ENCODE results near the gene SCGB1C1. TPM values are rescaled to one million over a fixed set of nuclear protein-coding genes. Genes with fewer than 3 reads are reported as not detected.
"Not testable (repeated sequence)": the region's sequence is repeated elsewhere in the genome, so short reads cannot be mapped to it uniquely, and the experiment has no call there.

SCGB1C1 gene
- total and polyA plus RNA-seq, 2 experiments from 2014 or later = not detected

DNA sequence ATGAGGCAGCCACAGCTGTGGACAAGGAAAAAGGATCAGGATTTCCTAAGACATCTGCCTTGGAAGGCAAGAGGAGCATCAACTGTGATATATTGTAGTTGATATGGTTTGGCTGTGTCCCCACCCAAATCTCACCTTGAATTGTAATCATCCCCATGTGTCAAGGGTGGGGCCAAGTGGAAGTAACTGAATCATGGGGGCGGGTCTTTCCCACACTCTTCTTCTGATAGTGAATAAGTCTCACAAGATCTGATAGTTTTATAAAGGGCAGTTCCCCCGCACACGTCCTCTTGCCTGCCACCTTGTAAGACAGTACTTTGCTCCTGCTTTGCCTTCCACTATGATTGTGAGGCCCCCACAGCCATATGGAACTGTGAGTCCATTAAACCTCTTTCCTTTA, 24.8 kb downstream of the SCGB1C1 start:
- TF ChIP-seq ZNF114 (CRISPR knock-in tag; IDR thresholded peaks at IDR 0.05) = no peak
- H3F3A ChIP-seq (replicated peaks; ENCODE audit: low read depth) = peaks cover 7% of the 10 kb centered on the region; the same call in 1 of the 2 replicates

DNA sequence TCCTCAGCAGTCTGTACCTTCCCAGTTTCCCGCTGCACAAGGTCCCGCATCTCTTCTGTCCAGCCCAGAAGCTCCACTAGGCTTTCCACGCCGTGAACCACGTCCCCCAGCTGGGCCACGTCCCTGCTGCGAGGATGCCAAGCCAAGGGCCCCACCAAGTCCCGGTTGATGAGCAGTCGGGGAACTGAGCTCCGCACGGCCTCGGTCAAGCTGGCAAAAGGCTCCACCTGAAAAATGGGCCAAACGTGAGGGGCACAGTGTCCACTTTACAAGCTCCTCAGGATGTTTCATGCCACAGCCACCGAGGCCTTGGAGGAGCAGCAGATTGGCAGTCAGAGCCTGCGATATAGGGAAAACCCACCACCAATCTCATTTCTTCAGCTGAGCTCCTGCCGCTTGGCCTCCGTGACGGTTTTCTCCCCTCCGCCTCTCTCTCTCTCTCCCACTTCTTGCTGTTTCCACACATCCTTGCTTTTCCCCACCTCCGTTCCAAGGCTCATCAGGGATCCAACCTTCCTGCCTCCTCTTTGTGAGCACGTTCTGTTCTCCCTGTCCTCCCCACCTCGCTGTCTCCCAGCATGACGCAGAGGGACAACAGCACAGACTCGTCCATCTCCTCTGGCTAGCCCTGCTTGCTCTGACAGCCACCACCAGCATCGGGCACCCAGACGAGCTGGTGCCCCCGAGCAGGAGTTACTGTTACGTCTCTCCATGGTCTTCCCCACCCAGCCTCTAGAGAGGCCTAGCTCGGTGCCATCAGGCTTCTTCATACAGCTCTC, 26.1 kb downstream of the SCGB1C1 start:
- Mint-ChIP-seq H3K27me3 (ENCODE audit: insufficient read depth, low read depth, poor library complexity) (peaks cover 15% of the 10 kb centered on the region), H3K4me3 (no peak overlapping the region)
- no peak for TF ChIP-seq NANOG (IDR thresholded peaks at IDR 0.05; ENCODE audit: borderline replicate concordance)

More for the DNA sequence above, 24.8 kb downstream of the SCGB1C1 start:
- Histone ChIP-seq H3K4me2 (no peak overlapping the region), H3K27ac (ENCODE audit: low read depth) (no peak overlapping the region), H3K36me3 (ENCODE audit: insufficient read depth) (peaks cover 2% of the 10 kb centered on the region; the same call in 1 of the 2 replicates), H3K4me3 (no peak overlapping the region), H3K4me1 (ENCODE audit: insufficient read depth) (no peaks in the 10 kb centered on the region), H3K9me2 (ENCODE audit: insufficient read depth) (no peaks in the 10 kb centered on the region), H2AFZ (no peak overlapping the region), H4K20me1 (replicated peaks; ENCODE audit: insufficient read depth) (no peaks in the 10 kb centered on the region; the same call in 1 of the 2 replicates), H3K79me2 (replicated peaks; ENCODE audit: insufficient read depth) (no peaks in the 10 kb centered on the region), H3K27me3 (ENCODE audit: insufficient read depth) (no peaks in the 10 kb centered on the region)
- DNase-seq (ENCODE audit: low spot score) = no peak
- Mint-ChIP-seq H3K4me1 (no peaks in the 10 kb centered on the region), H3K36me3 (ENCODE audit: low read depth) (peaks cover 36% of the 10 kb centered on the region), H3K27ac (no peak overlapping the region), H3K27me3 (ENCODE audit: insufficient read depth, low read depth, poor library complexity) (peaks cover 13% of the 10 kb centered on the region), H3K4me3 (no peak overlapping the region), H3K9me3 (no peaks in the 10 kb centered on the region; the same call in 2 of the 3 replicates)
- no peak for ATAC-seq

DNA sequence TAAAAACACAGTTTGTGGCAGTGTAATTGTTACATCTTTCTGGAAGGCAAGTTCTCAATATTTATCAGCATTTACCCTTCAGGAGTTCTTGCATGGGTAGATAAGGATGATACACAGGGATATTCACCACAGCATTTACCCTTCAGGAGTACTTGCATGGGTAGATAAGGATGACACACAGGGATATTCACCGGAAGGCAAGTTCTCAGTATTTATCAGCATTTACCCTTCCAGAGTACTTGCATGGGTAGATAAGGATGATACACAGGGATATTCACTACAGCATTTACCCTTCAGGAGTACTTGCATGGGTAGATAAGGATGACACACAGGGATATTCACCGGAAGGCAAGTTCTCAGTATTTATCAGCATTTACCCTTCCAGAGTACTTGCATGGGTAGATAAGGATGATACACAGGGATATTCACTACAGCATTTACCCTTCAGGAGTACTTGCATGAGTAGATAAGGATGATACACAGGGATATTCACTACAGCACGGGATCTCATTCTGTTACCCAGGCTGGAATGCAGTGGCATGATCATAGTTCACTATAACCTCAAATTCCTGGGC, 27.9 kb downstream of the SCGB1C1 start:
- H3K4me2 ChIP-seq; H4K20me1 ChIP-seq (replicated peaks; ENCODE audit: insufficient read depth); H3K27ac Mint-ChIP-seq; H3K27ac ChIP-seq (ENCODE audit: low read depth); H3K79me2 ChIP-seq (replicated peaks; ENCODE audit: insufficient read depth); H3K4me1 ChIP-seq (ENCODE audit: insufficient read depth); H3K9me3 Mint-ChIP-seq; H3K4me1 Mint-ChIP-seq; H3K27me3 ChIP-seq (ENCODE audit: insufficient read depth); H3K4me3 ChIP-seq; H3K9me2 ChIP-seq (ENCODE audit: insufficient read depth); H2AFZ ChIP-seq; DNase-seq (ENCODE audit: low spot score); H3K36me3 ChIP-seq (ENCODE audit: insufficient read depth); H3F3A ChIP-seq (replicated peaks; ENCODE audit: low read depth); ATAC-seq; H3K4me3 Mint-ChIP-seq: not testable (repeated sequence)
- peaks cover 14% of the 10 kb centered on the region; the same call in 2 of the 3 replicates for H3K36me3 Mint-ChIP-seq (ENCODE audit: low read depth)
- peaks cover 15% of the 10 kb centered on the region for H3K27me3 Mint-ChIP-seq (ENCODE audit: insufficient read depth, low read depth, poor library complexity)

More for the DNA sequence above, 26.1 kb downstream of the SCGB1C1 start:
- Histone ChIP-seq H3K9me2 (ENCODE audit: insufficient read depth) (no peaks in the 10 kb centered on the region), H3K4me3 (no peak overlapping the region), H4K20me1 (replicated peaks; ENCODE audit: insufficient read depth) (no peaks in the 10 kb centered on the region; the same call in 1 of the 2 replicates), H3K4me2 (no peak overlapping the region), H3K4me1 (ENCODE audit: insufficient read depth) (no peaks in the 10 kb centered on the region), H3K27me3 (ENCODE audit: insufficient read depth) (no peaks in the 10 kb centered on the region), H2AFZ (no peak overlapping the region), H3K36me3 (ENCODE audit: insufficient read depth) (peaks cover 2% of the 10 kb centered on the region; the same call in 1 of the 2 replicates), H3K79me2 (replicated peaks; ENCODE audit: insufficient read depth) (no peaks in the 10 kb centered on the region), H3F3A (replicated peaks; ENCODE audit: low read depth) (peaks cover 3% of the 10 kb centered on the region; the same call in 1 of the 2 replicates), H3K27ac (ENCODE audit: low read depth) (no peak overlapping the region)
- ATAC-seq = no peak
- no peaks in the 10 kb centered on the region for H3K4me1 Mint-ChIP-seq
- peaks cover 26% of the 10 kb centered on the region for H3K36me3 Mint-ChIP-seq (ENCODE audit: low read depth)
- no peak overlapping the region for H3K27ac Mint-ChIP-seq
- DNase-seq (ENCODE audit: low spot score) = no peak
- H3K9me3 Mint-ChIP-seq = no peaks in the 10 kb centered on the region; the same call in 2 of the 3 replicates

DNA sequence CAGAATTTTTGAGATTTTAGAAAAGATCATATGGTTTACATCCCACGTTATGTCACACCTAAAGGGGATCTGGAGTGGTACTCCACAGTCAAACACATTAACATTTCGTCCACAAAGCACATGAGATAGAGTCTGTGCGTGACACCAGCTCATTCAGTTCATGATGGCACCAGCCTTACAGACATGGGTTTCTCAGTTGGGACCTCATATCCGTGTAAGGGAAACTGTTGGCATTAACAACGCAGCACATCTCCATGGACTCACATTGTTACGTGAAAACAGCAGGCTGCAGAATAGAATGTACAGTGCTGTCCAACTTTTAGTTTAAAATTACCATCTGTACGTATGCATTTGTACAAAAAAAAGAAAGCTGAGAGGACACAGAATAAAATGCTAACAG, 28.7 kb downstream of the SCGB1C1 start:
- H3K4me1 Mint-ChIP-seq = no peaks in the 10 kb centered on the region
- ATAC-seq = no peak
- TF ChIP-seq, protein P1, sequence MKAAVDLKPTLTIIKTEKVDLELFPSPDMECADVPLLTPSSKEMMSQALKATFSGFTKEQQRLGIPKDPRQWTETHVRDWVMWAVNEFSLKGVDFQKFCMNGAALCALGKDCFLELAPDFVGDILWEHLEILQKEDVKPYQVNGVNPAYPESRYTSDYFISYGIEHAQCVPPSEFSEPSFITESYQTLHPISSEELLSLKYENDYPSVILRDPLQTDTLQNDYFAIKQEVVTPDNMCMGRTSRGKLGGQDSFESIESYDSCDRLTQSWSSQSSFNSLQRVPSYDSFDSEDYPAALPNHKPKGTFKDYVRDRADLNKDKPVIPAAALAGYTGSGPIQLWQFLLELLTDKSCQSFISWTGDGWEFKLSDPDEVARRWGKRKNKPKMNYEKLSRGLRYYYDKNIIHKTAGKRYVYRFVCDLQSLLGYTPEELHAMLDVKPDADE (IDR thresholded peaks at IDR 0.05) = no peak
- TF ChIP-seq, protein P2, sequence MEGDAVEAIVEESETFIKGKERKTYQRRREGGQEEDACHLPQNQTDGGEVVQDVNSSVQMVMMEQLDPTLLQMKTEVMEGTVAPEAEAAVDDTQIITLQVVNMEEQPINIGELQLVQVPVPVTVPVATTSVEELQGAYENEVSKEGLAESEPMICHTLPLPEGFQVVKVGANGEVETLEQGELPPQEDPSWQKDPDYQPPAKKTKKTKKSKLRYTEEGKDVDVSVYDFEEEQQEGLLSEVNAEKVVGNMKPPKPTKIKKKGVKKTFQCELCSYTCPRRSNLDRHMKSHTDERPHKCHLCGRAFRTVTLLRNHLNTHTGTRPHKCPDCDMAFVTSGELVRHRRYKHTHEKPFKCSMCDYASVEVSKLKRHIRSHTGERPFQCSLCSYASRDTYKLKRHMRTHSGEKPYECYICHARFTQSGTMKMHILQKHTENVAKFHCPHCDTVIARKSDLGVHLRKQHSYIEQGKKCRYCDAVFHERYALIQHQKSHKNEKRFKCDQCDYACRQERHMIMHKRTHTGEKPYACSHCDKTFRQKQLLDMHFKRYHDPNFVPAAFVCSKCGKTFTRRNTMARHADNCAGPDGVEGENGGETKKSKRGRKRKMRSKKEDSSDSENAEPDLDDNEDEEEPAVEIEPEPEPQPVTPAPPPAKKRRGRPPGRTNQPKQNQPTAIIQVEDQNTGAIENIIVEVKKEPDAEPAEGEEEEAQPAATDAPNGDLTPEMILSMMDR (conservative IDR thresholded peaks at IDR 0.05; ENCODE audit: low read depth in 2 of 2) = no peak
- no peak for TF ChIP-seq EZH2phosphoT487 (IDR thresholded peaks at IDR 0.05; ENCODE audit: unreplicated experiment)
- no peak for TF ChIP-seq STAT1 (IDR thresholded peaks at IDR 0.05; ENCODE audit: unreplicated experiment)
- TF ChIP-seq EZH2 (IDR thresholded peaks at IDR 0.05; ENCODE audit: low read depth, unreplicated experiment) = no peak

More for the DNA sequence above, 28.7 kb downstream of the SCGB1C1 start:
- Histone ChIP-seq H3K4me3 (no peak overlapping the region), H3K79me2 (replicated peaks; ENCODE audit: insufficient read depth) (no peaks in the 10 kb centered on the region), H3K9me2 (ENCODE audit: insufficient read depth) (no peaks in the 10 kb centered on the region), H3F3A (replicated peaks; ENCODE audit: low read depth) (no peaks in the 10 kb centered on the region), H2AFZ (no peak overlapping the region), H3K36me3 (ENCODE audit: insufficient read depth) (no peaks in the 10 kb centered on the region), H4K20me1 (replicated peaks; ENCODE audit: insufficient read depth) (no peaks in the 10 kb centered on the region; the same call in 1 of the 2 replicates), H3K4me1 (ENCODE audit: insufficient read depth) (no peaks in the 10 kb centered on the region), H3K27me3 (ENCODE audit: insufficient read depth) (no peaks in the 10 kb centered on the region), H3K27ac (ENCODE audit: low read depth) (no peak overlapping the region), H3K4me2 (no peak overlapping the region)
- Mint-ChIP-seq H3K27me3 (ENCODE audit: insufficient read depth, low read depth, poor library complexity) (peaks cover 15% of the 10 kb centered on the region), H3K9me3 (no peaks in the 10 kb centered on the region), H3K27ac (no peak overlapping the region), H3K4me3 (no peak overlapping the region), H3K36me3 (ENCODE audit: low read depth) (peaks cover 9% of the 10 kb centered on the region; the same call in 1 of the 3 replicates)
- no peak for DNase-seq (ENCODE audit: low spot score)
